Epithelial cell of esophagus (primary cell): ENCODE results near the gene CEBPA.

ENCODE experiments used
- DNase-seq: peaks from one replicate; pipeline ENCODE4 v3.0.0; 2010; ENCODE audit warnings: low read depth
- H3K4me3 ChIP-seq: 2 replicates; pipeline ENCODE4 v1.5.1; 2011; ENCODE audit warnings: mild to moderate bottlenecking, low read length, control low read depth
- TF ChIP-seq, protein P1 (sequence below): IDR thresholded peaks from 2 replicates; pipeline ENCODE4 v1.5.1; 2011; ENCODE audit warnings: low read depth, mild to moderate bottlenecking, low read length, control low read depth, inconsistent platforms; ENCODE audit not compliant: insufficient read depth; ENCODE audit errors: missing control alignments

The CEBPA gene

DNA sequence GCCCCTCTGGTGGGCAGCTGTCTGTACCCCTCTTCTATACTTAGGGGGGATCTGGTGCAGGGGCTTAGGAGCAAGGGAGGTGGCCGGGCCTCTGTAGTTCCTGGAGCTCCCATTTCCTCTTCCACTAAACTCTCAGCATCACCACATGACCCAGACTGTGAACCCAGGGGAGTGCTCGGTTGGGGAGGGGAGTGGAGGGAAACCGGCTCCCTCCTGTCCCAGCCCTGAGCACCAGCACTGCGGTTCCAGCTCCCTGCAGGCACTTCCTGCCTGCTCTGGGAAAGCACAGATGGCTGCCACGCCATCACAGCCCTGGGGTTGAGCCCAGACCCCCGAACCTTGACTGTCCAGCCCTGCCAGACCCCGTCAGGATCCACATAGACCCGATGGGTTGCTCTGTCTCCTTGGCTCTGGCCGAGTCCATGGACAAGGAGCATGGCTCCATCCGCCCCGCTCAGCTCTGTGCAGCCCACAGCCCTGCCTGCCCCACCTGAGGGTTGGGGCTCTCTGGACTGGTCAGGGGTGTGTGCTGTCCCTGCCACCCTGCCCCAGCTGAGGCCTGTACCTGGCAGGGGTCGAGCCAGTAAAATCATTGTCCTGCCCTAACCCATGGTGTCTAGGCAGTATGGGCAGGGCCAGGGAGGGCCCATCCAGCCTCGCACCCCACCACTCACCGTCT lies 40.7 kb downstream of the CEBPA start:
- no peak for DNase-seq
- H3K4me3 ChIP-seq: no peak overlapping the region
- TF ChIP-seq, protein P1, sequence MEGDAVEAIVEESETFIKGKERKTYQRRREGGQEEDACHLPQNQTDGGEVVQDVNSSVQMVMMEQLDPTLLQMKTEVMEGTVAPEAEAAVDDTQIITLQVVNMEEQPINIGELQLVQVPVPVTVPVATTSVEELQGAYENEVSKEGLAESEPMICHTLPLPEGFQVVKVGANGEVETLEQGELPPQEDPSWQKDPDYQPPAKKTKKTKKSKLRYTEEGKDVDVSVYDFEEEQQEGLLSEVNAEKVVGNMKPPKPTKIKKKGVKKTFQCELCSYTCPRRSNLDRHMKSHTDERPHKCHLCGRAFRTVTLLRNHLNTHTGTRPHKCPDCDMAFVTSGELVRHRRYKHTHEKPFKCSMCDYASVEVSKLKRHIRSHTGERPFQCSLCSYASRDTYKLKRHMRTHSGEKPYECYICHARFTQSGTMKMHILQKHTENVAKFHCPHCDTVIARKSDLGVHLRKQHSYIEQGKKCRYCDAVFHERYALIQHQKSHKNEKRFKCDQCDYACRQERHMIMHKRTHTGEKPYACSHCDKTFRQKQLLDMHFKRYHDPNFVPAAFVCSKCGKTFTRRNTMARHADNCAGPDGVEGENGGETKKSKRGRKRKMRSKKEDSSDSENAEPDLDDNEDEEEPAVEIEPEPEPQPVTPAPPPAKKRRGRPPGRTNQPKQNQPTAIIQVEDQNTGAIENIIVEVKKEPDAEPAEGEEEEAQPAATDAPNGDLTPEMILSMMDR: no peak

DNA sequence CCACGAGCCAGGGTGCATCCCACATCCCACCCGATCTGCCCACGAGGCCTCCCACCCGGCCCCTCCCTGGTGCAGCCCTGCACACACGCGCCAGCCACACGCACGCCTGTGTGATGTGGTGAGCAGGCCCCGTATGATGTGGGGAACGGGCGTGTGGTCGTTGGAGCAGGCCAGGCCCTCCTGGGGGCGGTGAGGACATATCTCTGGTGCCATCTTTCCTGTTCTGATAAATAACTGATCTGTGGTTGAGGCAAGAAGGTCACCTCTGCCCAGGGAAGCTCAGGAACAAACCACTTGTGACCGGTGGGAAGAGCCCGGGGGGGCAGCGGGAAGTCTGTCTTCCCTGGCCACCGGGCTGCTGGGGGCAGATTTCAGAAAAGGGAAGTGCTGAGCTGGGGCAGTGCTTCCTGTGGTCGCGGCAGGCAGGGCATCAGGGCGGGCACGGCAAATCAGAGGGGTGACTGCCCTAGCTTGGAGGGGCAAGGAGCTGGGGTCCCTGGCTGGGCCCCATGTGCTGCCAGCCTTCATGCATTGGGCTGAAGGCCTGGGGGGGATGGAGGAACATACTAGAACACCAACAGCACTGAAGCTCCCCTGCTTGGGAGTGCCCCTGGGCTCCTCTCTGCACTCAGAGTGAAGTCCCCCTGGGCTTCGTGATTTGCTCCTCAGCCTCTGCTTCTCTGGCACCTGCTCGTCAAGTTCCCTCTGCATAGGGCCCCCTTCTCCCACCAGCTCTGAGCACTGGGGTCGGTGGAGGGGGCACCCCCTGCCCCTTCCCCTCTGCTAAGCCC lies 41.5 kb downstream of the CEBPA start:
- TF ChIP-seq, protein P1: no peak
- H3K4me3 ChIP-seq: no peak overlapping the region
- no peak for DNase-seq

GRCh38 chr19:33259539-33259938 lies 42.8 kb downstream of the CEBPA start:
- TF ChIP-seq, protein P1: no peak
- no peak overlapping the region for H3K4me3 ChIP-seq
- no peak for DNase-seq

DNA sequence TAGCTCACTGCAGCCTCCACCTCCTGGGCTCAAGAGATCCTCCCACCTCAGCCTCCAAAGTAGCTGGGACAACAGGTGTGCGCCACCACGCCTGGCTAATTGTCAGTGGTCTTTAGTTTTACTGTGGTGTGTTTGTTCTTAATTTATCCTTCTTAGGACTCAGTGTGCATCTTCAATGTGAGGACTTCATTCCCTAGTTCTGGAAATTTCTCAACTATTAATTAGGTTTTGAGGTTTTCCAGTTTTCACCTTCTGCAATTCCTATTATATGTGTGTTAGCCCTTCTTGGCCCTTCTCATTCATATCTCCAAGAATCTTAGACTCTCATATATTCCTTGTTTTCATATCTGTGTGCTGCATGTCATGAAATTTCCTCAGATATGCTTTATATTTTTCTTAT lies 44.5 kb downstream of the CEBPA start:
- no peak for DNase-seq
- no peak overlapping the region for H3K4me3 ChIP-seq
- TF ChIP-seq, protein P1: no peak

- H3K4me3 ChIP-seq: no peak overlapping the region
Measured at GRCh38 chr19:33256261-33256660, 46.1 kb downstream of the CEBPA start.

DNA sequence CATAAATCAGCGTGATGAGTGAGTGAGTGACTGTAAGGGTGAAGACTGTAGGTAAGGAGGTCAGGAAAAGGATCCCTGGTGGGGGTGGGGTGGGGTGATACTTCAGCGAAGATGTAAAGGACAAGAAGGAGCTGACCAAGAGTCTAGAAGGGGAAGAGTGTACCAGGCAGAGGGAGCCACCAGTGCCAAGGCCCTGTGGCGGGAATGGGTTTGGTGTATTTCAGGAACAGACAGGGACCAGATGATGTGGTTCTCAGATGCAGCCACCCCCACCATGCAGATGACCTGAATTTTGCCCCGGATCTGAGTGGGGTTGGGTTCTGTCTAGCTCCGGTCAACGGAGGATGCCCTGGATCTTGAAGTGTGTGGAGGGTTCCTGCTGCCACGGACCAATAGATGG lies 46.6 kb downstream of the CEBPA start:
- TF ChIP-seq, protein P1: no peak
- no peak for DNase-seq
- H3K4me3 ChIP-seq: no peak overlapping the region

More at GRCh38 chr19:33256261-33256660, 46.1 kb downstream of the CEBPA start:
- TF ChIP-seq, protein P1: no peak
- DNase-seq: no peak
